A673 (cell line): Measurements from ENCODE around the gene NCOA3.

Source experiments
- EZH2 ChIP-seq: fragments of 200-600 bp; sonication (generic); IDR thresholded peaks from 2 replicates; pipeline ENCODE4 v1.6.1; 2017; ENCODE audit warnings: borderline replicate concordance, low read depth, mild to moderate bottlenecking, mixed read lengths, antibody characterized with exemption, low read length; ENCODE audit not compliant: poor library complexity, severe bottlenecking
- TF ChIP-seq, protein P1 (sequence below): fragments of 300-800, 200-600 bp; sonication (generic); conservative IDR thresholded peaks from 2 replicates; pipeline ENCODE4 v1.5.1; 2017; ENCODE audit warnings: low read depth, mild to moderate bottlenecking, antibody characterized with exemption, low read length, moderate library complexity, mixed read lengths

DNA sequence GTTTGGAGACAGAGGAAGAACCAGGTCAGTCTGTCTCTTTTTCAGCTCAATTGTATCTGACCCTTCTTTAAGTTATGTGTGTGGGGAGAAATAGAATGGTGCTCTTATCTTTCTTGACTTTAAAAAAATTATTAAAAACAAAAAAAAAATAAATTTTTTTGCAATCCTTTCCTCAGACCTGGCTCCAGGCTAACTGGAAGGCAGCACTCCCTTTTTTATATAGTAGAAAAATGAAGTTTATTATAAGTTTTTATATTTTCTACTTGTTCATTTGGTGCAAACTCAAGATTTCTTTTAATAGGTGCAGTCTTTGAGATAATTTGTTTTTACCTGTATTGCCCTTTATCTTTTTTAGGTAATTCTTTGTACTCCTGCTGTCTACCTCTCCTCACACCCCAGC, 153.9 kb downstream of the NCOA3 start:
- no peak for TF ChIP-seq EZH2
- TF ChIP-seq, protein P1, sequence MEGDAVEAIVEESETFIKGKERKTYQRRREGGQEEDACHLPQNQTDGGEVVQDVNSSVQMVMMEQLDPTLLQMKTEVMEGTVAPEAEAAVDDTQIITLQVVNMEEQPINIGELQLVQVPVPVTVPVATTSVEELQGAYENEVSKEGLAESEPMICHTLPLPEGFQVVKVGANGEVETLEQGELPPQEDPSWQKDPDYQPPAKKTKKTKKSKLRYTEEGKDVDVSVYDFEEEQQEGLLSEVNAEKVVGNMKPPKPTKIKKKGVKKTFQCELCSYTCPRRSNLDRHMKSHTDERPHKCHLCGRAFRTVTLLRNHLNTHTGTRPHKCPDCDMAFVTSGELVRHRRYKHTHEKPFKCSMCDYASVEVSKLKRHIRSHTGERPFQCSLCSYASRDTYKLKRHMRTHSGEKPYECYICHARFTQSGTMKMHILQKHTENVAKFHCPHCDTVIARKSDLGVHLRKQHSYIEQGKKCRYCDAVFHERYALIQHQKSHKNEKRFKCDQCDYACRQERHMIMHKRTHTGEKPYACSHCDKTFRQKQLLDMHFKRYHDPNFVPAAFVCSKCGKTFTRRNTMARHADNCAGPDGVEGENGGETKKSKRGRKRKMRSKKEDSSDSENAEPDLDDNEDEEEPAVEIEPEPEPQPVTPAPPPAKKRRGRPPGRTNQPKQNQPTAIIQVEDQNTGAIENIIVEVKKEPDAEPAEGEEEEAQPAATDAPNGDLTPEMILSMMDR = no peak
